ENCODE data around the gene SPEF2.

DNA sequence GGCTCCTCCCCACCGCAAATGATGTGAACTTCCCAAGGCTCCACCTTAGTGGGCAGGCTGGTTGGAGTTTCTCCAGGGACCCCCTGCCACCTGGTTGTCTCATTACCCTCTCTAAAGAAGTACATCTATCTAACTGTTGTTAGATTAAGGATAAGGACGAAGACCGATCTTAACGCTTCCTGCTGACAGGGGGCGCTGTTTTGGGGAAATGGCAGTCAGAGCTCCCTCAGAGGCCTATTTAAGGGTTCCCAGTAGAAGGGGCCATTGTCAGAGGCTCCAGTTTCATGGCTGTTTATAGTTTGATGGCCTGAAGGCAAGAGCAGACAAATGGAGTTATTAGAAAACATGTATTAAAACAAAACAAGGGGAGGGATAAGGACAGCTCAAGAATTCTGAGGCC is 100.1 kb downstream of the SPEF2 start:
- TF ChIP-seq EP300 (IDR thresholded peaks at IDR 0.05) = no peak
- TF ChIP-seq, protein P1, sequence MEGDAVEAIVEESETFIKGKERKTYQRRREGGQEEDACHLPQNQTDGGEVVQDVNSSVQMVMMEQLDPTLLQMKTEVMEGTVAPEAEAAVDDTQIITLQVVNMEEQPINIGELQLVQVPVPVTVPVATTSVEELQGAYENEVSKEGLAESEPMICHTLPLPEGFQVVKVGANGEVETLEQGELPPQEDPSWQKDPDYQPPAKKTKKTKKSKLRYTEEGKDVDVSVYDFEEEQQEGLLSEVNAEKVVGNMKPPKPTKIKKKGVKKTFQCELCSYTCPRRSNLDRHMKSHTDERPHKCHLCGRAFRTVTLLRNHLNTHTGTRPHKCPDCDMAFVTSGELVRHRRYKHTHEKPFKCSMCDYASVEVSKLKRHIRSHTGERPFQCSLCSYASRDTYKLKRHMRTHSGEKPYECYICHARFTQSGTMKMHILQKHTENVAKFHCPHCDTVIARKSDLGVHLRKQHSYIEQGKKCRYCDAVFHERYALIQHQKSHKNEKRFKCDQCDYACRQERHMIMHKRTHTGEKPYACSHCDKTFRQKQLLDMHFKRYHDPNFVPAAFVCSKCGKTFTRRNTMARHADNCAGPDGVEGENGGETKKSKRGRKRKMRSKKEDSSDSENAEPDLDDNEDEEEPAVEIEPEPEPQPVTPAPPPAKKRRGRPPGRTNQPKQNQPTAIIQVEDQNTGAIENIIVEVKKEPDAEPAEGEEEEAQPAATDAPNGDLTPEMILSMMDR (IDR thresholded peaks at IDR 0.05) = no peak
- no peak for TF ChIP-seq POLR2AphosphoS5 (IDR thresholded peaks at IDR 0.05)

All from suprapubic skin (tissue), 4 donors.